ENCODE results near the gene DCLK1.

DNA sequence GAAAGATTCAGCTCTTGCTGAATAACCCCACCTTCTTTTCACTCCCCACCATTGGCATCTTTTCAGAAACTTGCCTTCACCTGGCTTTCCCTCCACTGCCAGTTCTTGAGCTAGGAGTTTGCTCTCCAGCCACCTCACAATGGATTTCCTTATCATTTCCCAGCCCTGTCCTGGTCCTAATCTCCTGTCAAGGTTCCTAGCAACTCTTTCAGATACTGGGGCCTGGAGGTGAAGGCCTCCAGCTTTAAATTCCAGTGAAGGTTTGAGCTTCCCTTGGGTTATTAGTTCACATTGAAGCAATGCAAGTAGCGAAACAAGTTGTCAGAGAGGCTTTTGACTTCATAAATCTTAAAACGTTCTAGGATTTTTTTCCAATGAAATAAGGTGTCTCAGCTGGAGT, 333.9 kb downstream of the DCLK1 start:
- TF ChIP-seq, protein P1, sequence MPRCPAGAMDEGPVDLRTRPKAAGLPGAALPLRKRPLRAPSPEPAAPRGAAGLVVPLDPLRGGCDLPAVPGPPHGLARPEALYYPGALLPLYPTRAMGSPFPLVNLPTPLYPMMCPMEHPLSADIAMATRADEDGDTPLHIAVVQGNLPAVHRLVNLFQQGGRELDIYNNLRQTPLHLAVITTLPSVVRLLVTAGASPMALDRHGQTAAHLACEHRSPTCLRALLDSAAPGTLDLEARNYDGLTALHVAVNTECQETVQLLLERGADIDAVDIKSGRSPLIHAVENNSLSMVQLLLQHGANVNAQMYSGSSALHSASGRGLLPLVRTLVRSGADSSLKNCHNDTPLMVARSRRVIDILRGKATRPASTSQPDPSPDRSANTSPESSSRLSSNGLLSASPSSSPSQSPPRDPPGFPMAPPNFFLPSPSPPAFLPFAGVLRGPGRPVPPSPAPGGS (IDR thresholded peaks at IDR 0.05; ENCODE audit: borderline replicate concordance, insufficient read depth, low read depth, low read length, poor library complexity, severe bottlenecking) = no peak
- TF ChIP-seq, protein P2, sequence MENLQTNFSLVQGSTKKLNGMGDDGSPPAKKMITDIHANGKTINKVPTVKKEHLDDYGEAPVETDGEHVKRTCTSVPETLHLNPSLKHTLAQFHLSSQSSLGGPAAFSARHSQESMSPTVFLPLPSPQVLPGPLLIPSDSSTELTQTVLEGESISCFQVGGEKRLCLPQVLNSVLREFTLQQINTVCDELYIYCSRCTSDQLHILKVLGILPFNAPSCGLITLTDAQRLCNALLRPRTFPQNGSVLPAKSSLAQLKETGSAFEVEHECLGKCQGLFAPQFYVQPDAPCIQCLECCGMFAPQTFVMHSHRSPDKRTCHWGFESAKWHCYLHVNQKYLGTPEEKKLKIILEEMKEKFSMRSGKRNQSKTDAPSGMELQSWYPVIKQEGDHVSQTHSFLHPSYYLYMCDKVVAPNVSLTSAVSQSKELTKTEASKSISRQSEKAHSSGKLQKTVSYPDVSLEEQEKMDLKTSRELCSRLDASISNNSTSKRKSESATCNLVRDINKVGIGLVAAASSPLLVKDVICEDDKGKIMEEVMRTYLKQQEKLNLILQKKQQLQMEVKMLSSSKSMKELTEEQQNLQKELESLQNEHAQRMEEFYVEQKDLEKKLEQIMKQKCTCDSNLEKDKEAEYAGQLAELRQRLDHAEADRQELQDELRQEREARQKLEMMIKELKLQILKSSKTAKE (IDR thresholded peaks at IDR 0.05; ENCODE audit: low read depth, poor library complexity, severe bottlenecking) = no peak
- TF ChIP-seq, protein P3, sequence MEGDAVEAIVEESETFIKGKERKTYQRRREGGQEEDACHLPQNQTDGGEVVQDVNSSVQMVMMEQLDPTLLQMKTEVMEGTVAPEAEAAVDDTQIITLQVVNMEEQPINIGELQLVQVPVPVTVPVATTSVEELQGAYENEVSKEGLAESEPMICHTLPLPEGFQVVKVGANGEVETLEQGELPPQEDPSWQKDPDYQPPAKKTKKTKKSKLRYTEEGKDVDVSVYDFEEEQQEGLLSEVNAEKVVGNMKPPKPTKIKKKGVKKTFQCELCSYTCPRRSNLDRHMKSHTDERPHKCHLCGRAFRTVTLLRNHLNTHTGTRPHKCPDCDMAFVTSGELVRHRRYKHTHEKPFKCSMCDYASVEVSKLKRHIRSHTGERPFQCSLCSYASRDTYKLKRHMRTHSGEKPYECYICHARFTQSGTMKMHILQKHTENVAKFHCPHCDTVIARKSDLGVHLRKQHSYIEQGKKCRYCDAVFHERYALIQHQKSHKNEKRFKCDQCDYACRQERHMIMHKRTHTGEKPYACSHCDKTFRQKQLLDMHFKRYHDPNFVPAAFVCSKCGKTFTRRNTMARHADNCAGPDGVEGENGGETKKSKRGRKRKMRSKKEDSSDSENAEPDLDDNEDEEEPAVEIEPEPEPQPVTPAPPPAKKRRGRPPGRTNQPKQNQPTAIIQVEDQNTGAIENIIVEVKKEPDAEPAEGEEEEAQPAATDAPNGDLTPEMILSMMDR (IDR thresholded peaks at IDR 0.05 in 2 of 3, conservative IDR thresholded peaks at IDR 0.05 in 1 of 3; ENCODE audit: control insufficient read depth in 2 of 3, extremely low read depth in 1 of 3, insufficient read depth in 1 of 3, low read depth in 3 of 3, low read length in 3 of 3) = no peak
- TF ChIP-seq YBX1 (IDR thresholded peaks at IDR 0.05) = no peak
- no peak for TF ChIP-seq SPI1 (IDR thresholded peaks at IDR 0.05; ENCODE audit: borderline replicate concordance, insufficient read depth, low read depth, low read length)
- no peak for TF ChIP-seq TCF12 (IDR thresholded peaks at IDR 0.05; ENCODE audit: low read depth, low read length)
- TF ChIP-seq HDAC6 (IDR thresholded peaks at IDR 0.05; ENCODE audit: unreplicated experiment) = no peak
- TF ChIP-seq, protein P4, sequence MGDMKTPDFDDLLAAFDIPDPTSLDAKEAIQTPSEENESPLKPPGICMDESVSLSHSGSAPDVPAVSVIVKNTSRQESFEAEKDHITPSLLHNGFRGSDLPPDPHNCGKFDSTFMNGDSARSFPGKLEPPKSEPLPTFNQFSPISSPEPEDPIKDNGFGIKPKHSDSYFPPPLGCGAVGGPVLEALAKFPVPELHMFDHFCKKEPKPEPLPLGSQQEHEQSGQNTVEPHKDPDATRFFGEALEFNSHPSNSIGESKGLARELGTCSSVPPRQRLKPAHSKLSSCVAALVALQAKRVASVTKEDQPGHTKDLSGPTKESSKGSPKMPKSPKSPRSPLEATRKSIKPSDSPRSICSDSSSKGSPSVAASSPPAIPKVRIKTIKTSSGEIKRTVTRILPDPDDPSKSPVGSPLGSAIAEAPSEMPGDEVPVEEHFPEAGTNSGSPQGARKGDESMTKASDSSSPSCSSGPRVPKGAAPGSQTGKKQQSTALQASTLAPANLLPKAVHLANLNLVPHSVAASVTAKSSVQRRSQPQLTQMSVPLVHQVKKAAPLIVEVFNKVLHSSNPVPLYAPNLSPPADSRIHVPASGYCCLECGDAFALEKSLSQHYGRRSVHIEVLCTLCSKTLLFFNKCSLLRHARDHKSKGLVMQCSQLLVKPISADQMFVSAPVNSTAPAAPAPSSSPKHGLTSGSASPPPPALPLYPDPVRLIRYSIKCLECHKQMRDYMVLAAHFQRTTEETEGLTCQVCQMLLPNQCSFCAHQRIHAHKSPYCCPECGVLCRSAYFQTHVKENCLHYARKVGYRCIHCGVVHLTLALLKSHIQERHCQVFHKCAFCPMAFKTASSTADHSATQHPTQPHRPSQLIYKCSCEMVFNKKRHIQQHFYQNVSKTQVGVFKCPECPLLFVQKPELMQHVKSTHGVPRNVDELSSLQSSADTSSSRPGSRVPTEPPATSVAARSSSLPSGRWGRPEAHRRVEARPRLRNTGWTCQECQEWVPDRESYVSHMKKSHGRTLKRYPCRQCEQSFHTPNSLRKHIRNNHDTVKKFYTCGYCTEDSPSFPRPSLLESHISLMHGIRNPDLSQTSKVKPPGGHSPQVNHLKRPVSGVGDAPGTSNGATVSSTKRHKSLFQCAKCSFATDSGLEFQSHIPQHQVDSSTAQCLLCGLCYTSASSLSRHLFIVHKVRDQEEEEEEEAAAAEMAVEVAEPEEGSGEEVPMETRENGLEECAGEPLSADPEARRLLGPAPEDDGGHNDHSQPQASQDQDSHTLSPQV (IDR thresholded peaks at IDR 0.05) = no peak
- TF ChIP-seq JUNB (IDR thresholded peaks at IDR 0.05) = no peak
- TF ChIP-seq BHLHE40 (IDR thresholded peaks at IDR 0.05; ENCODE audit: borderline replicate concordance in 1 of 2, low read depth in 2 of 2, low read length in 1 of 2) = no peak
- TF ChIP-seq MTA3 (IDR thresholded peaks at IDR 0.05; ENCODE audit: borderline replicate concordance, low read length) = no peak
- no peak for TF ChIP-seq NRF1 (conservative IDR thresholded peaks at IDR 0.05; ENCODE audit: low read depth, low read length)
- TF ChIP-seq, protein P5, sequence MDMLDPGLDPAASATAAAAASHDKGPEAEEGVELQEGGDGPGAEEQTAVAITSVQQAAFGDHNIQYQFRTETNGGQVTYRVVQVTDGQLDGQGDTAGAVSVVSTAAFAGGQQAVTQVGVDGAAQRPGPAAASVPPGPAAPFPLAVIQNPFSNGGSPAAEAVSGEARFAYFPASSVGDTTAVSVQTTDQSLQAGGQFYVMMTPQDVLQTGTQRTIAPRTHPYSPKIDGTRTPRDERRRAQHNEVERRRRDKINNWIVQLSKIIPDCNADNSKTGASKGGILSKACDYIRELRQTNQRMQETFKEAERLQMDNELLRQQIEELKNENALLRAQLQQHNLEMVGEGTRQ (IDR thresholded peaks at IDR 0.05; ENCODE audit: borderline replicate concordance, low read depth, low read length) = no peak
- TF ChIP-seq ESRRA (IDR thresholded peaks at IDR 0.05; ENCODE audit: low read length) = no peak
